CD4-positive, alpha-beta T cell treated with Interleukin-17A for 1 hour (primary cell): ENCODE data around the gene TEX14.
"Not testable (repeated sequence)": the region's sequence is repeated elsewhere in the genome, so short reads cannot be mapped to it uniquely, and the experiment has no call there.

Experiments
- DNase-seq: peaks from one replicate; pipeline ENCODE4 v3.0.0-alpha.2; 2020

Gene TEX14

GRCh38 chr17:58686980-58687379 lies 4.9 kb downstream of the TEX14 start:
- DNase-seq: no peak

DNA sequence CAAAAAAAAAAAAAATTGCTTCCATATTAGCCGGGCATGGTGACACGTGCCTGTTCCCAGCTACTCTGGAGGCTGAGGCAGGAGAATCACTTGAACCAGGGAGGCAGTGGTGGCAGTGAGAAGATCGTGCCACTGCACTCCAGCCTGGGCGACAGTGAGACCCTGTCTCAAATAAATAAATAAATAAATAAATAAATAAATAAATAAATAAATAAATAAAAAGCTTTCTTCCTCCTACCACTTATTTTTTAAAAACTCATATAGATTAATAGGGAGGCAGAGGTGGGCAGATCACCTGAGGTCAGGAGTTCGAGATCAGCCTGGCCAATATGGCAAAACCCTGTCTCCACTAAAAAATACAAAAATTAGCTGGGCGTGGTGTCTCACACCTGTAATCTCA lies 7.4 kb downstream of the TEX14 start:
- not testable (repeated sequence) for DNase-seq

DNA sequence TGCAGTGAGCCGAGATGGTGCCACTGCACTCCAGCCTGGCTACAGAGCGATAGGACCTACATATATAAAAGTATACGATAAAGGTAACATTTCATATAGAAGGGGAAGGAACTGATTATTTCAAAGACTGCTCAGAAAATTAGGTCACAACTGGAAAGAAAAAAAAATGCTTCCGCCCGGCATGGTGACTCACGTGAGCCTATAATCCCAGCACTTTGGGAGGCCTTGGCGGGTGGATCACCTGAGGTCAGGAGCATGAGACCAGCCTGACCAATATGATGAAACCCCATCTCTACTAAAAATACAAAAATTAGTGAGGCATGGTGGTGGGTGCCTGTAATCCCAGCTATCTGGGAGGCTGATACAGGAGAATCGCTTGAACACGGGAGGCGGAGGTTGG lies 7.8 kb downstream of the TEX14 start:
- no peak for DNase-seq

DNA sequence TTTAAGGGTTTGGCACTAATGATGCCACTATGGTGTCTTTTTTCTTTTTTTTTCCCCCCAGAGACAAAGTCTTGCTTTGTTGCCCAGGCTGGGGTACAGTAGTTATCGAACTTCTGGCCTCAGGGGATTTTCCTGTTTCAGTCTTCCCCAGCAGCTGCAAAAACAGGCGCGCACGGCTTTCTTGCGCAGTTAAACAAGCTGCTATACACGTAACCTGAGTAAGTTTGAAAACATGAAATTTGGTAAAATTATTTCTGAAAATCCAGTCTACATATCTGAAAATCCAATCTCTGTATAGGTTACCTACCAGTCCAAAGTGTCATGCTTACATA lies 11.8 kb downstream of the TEX14 start:
- DNase-seq: no peak

DNA sequence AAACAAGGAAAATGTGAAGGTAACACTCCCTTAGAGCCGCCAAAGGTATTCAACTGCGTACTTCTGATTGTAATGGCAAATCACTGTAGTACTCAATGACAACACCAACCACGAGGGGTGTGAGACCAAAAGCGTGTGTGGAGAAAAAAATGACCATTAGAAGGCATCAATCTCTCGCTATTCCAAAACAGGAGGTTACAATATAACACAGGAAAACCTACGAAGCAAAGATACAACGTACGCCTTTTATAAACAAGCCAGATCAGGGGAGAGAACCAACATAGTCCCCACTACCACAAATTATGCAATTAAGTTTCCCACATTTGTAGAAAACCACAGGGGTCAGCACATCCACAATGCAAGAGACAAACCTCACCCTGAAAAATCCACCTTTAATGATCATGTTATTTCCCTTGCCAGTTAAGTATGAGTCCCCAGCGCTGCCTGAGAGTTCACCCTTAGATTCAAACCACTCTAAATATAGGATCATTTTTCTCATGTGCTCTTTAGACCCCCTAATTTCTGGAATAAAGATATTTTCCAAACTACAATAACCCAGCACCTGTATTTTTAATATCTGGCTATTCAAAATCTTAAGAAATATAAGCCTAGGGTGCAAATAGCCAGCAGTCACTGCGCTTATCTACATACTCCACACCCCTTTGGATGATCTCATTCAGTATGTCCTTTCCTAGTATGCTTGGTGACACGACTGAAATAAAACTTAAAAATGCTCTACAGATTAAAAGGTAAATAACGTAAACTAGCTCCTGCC lies 12.4 kb downstream of the TEX14 start:
- DNase-seq: no peak

GRCh38 chr17:58678287-58678686 lies 13.6 kb downstream of the TEX14 start:
- DNase-seq: not testable (repeated sequence)

DNA sequence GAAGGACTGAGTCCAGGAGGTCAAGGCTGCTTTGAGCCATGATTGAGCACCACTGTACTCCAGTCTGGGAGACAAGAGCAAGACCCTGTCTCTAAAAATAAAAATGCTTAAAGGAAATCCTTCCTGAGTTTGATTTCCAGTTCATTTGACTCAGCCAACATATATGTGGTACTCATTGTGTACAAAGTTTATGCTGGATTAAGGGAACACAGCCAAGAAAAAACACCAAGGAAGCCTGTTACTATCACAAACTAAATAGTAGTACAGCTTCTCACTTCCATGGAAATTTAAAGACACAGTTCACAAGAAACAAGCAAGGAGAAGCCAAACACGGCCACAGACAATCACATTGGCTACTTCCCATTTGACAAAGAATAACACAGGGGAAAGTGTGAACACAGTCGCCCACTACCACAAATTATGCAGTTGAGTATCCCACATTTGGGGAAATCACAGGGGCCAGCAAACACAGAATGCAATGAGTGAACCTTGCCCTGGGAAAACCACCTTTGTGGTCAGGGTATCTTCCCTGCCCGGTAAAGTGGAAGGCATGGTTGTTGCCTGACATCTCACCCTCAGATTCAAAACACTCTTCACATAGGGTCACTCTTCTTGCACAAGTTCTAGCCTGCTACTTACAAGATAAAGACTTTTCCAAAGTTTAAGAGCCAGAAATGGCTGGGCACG lies 14.5 kb downstream of the TEX14 start:
- no peak for DNase-seq

DNA sequence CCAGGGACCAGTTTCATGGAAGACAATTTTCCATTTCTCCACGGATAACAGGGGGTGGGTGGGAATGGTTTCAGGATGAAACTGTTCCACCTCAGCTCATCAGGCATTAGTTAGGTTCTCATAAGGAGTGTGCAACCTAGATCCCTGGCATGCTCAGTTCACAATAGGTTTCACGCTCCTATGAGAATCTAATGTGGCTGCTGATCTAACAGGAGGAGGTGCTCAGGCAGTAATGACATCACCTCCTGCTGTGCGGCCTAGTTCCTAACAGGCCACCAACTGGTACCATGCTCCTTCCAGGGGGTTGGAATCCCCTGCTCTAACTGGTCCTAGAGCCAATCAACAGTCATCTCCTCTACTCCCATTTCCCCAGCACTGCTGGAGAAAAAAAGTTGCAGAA lies 19.9 kb downstream of the TEX14 start:
- no peak for DNase-seq

DNA sequence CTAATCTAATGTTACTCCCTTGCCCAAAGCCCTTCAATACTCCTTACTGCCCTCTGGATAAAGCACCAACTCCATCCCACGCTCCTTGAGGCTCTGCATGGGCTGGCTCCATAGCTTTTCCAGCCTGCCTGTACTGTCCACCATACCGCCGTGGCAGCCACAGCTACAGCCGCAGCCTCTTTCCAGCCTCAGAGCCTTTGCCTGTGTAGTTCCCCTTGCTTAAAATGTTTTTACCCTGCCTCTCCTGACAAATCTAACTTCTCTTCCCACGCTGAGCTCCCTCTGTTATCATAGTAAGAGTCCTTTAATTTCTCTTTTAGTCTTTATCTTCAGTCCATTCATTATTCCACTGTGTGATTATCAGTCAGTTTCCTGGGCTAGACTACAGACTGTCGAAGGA lies 22.0 kb downstream of the TEX14 start:
- no peak for DNase-seq

GRCh38 chr17:58668598-58668935 lies 23.3 kb downstream of the TEX14 start:
- no peak for DNase-seq

- DNase-seq: no peak
Measured at GRCh38 chr17:58667934-58668597, 23.8 kb downstream of the TEX14 start.

GRCh38 chr17:58666858-58667267 lies 25.0 kb downstream of the TEX14 start:
- DNase-seq: peak; percentile 49

- no peak for DNase-seq
Measured at GRCh38 chr17:58665946-58666857, 25.6 kb downstream of the TEX14 start.

DNA sequence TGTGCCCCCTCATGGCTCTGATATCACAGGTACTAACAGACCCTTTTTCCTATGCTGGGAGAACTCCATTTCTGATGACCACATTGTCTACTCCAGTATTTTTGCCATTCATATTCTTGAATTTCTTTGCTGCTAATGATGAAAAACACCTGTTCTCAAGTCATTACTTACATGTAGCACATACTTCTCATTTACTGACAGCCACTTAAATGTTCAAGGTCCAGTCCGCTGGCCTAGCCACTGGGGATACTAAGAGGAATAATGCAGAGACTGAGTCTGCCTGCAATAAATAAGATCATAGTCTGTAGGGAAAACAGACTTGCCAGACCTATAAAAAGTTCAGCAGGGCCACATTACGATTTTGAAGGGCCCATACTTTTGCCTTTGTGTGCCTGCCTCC lies 27.5 kb downstream of the TEX14 start:
- DNase-seq: no peak

GRCh38 chr17:58661499-58661898 lies 30.3 kb downstream of the TEX14 start:
- DNase-seq: no peak

DNA sequence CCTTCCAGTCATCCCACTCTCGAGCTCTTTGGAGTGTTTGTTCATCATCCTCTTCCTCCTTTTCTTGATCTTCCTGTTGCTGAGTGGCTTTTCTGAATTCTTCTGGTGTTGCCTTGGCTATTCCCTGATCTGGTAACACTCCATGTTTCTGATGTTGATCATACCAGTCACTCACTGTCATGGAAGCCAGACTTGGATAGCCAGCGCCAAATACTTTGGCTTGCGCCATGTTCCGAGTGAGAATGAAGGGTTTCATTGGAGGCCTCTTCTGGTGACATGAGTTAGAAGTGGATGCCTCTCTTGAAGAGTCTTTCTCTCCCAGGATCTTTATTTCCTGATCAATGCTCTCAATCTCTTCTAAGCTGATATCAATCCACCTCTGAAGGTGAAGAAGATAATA lies 31.2 kb downstream of the TEX14 start:
- DNase-seq: no peak

DNA sequence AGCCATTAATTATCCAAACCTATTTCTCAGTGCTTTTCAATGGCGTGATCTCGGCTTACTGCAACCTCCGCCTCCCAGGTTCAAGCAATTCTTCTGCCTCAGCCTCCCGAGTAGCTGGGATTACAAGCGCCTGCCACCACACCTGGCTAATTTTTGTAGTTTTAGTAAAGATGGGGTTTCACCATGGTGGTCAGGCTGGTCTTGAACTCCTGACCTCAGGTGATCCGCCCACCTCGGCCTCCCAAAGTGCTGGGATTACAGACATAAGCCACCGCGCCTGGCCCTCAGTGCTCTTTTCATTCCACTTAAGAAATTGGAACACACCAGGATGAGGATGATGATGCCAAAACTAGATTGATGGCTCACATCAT lies 32.1 kb downstream of the TEX14 start:
- not testable (repeated sequence) for DNase-seq

DNA sequence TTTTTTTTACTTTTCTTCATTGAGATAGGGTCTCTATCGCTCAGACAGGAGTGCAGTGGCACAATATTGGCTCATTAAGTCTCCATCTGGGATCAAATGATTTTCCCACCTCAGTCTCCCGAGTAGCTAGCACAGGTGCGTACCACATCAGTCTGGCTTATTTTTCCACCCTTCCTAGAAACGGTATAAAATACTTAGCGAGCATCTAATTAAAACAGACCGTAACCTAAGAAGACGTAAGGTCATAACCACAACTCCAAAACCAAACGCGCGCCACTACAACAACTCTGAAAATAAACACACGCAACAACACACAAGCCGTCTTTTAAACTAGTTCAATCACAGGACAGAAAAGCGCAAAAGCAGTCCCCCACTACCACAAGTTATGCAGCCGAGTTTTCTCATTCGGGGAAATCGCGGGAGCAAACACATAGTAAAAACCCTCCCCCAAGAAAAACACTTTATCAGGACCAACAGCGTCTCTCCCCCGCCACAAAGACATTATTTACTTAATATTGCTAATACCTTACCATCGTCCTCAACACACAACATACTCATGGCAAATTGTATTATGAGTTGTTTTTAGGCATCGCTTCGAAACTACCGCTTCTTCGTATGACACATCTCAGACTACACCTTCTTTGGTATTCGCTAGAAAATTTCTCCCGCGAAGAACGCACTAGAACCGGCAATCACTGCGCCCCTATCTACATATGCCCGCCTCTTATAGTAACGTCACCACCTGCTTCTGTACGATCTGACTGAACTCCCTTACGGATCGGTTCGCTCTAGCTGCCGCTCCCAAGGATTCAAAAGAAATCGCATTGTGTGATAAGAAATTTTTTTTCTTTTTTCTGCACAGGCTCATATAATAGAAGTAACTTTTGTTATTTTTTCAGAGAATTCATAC lies 32.8 kb downstream of the TEX14 start:
- peak; percentile 92 for DNase-seq

DNA sequence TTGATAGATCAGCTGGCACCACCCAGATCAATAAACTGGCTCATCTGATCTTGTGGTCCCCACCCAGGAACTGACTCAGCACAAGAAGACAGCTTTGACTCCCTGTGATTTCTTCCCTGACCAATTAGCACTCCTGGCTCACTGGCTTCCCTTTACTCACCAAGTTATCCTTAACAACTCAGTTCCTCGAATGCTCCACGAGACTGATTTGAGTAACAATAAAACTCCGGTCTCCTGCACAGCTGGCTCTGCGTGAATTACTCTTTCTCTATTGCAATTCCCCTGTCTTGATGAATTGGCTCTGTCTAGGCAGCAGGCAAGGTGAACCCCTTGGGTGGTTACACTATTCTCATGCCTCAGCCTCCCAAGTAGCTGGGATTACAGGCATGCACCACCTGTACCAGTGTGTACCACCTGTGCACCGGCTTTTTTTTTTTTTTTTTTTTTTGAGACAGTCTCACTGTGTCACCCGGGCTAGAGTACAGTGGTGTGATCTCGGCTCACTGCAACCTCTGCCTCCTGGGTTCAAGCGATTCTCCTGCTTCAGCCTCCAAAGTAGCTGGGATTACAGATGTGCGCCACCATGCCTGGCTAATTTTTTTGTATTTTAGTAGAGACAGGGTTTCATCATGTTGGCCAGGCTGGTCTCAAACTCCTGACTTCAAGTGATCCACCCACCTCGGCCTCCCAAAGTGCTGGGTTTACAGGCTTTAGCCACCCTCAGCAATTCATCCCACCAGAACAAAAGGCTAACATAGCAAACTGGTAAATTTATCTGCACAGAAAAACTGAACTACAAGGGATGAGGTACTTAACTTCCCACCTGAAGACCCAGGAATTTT lies 33.7 kb downstream of the TEX14 start:
- DNase-seq: peak; percentile 22

GRCh38 chr17:58648236-58648635 lies 43.6 kb downstream of the TEX14 start:
- no peak for DNase-seq

GRCh38 chr17:58643147-58643546 lies 48.7 kb downstream of the TEX14 start:
- DNase-seq: no peak
